SK-N-SH treated with all-trans-retinoic acid at 6 μM for 48 hours (cell line): ENCODE measurements around the gene GRIK1.

Source experiments
- ATAC-seq: fragments of 200-7000 bp; cut with Tn5 transposase; 3 replicates; pipeline ENCODE4 v1.9.1; 2020; ENCODE audit warnings: mild to moderate bottlenecking, moderate library complexity
- ARNTL ChIP-seq: fragments of 450-650 bp; formaldehyde crosslinking; IDR thresholded peaks from 2 replicates; pipeline ENCODE4 v1.5.0; 2020; ENCODE audit warnings: low read depth, mild to moderate bottlenecking, moderate library complexity, borderline replicate concordance
- BACH2 ChIP-seq: fragments of 250-450 bp; sonication (Bioruptor Pico); IDR thresholded peaks from 2 replicates; pipeline ENCODE4 v1.9.0; 2021; ENCODE audit warnings: mild to moderate bottlenecking, borderline replicate concordance
- CSDC2 ChIP-seq: fragments of 250-450 bp; sonication (Bioruptor Pico); IDR thresholded peaks from 2 replicates; pipeline ENCODE4 v1.5.0; 2020; ENCODE audit warnings: mild to moderate bottlenecking, moderate library complexity
- ESRRG ChIP-seq: fragments of 250-450 bp; sonication (Bioruptor Pico); IDR thresholded peaks from 2 replicates; pipeline ENCODE4 v1.6.1; 2021; ENCODE audit warnings: mild to moderate bottlenecking
- GLIS3 ChIP-seq: fragments of 250-450 bp; sonication (Bioruptor Pico); IDR thresholded peaks from 2 replicates; pipeline ENCODE4 v1.5.0; 2020; ENCODE audit warnings: mild to moderate bottlenecking, moderate library complexity
- ISL1 ChIP-seq: fragments of 250-450 bp; sonication (Bioruptor Pico); IDR thresholded peaks from 2 replicates; pipeline ENCODE4 v2.1.2; 2022; ENCODE audit warnings: mild to moderate bottlenecking, moderate library complexity
- OSR1 ChIP-seq: fragments of 250-450 bp; sonication (Bioruptor Pico); IDR thresholded peaks from 2 replicates; pipeline ENCODE4 v1.8.0; 2022; ENCODE audit warnings: moderate library complexity, mild to moderate bottlenecking, inconsistent platforms
- PPARA ChIP-seq: fragments of 250-450 bp; sonication (Bioruptor Pico); IDR thresholded peaks from 2 replicates; pipeline ENCODE4 v1.5.0; 2020; ENCODE audit warnings: mild to moderate bottlenecking, borderline replicate concordance
- RARB ChIP-seq: fragments of 250-450 bp; sonication (Bioruptor Pico); IDR thresholded peaks from 2 replicates; pipeline ENCODE4 v1.8.0; 2021; ENCODE audit warnings: mild to moderate bottlenecking, moderate library complexity
- SNAI2 ChIP-seq: fragments of 250-450 bp; sonication (Bioruptor Pico); IDR thresholded peaks from 2 replicates; pipeline ENCODE4 v1.5.0; 2020; ENCODE audit warnings: mild to moderate bottlenecking, moderate library complexity
- TCF4 ChIP-seq: fragments of 250-450 bp; sonication (Bioruptor Pico); IDR thresholded peaks from 2 replicates; pipeline ENCODE4 v1.8.0; 2021; ENCODE audit warnings: mild to moderate bottlenecking, moderate library complexity, borderline replicate concordance
- TOX ChIP-seq: fragments of 250-450 bp; sonication (Bioruptor Pico); IDR thresholded peaks from 2 replicates; pipeline ENCODE4 v1.8.0; 2021; ENCODE audit warnings: mild to moderate bottlenecking, moderate library complexity, borderline replicate concordance
- ZC3H10 ChIP-seq: fragments of 250-450 bp; sonication (Bioruptor Pico); IDR thresholded peaks from 2 replicates; pipeline ENCODE4 v1.5.1; 2021; ENCODE audit warnings: mild to moderate bottlenecking, moderate library complexity
- ZFP3 ChIP-seq: fragments of 250-450 bp; sonication (Bioruptor Pico); IDR thresholded peaks from 2 replicates; pipeline ENCODE4 v1.5.0; 2020; ENCODE audit warnings: mild to moderate bottlenecking, moderate library complexity
- ZFP30 ChIP-seq: fragments of 450-650 bp; formaldehyde crosslinking; IDR thresholded peaks from 2 replicates; pipeline ENCODE4 v1.5.0; 2022; ENCODE audit warnings: mild to moderate bottlenecking, moderate library complexity
- ZNF565 ChIP-seq: fragments of 450-650 bp; formaldehyde crosslinking; conservative IDR thresholded peaks from 2 replicates; pipeline ENCODE4 v1.5.0; 2020; ENCODE audit warnings: low read depth, mild to moderate bottlenecking, moderate library complexity
- ZNF70 ChIP-seq: fragments of 450-650 bp; formaldehyde crosslinking; IDR thresholded peaks from 2 replicates; pipeline ENCODE4 v1.5.0; 2020; ENCODE audit warnings: mild to moderate bottlenecking, moderate library complexity
- ZNF8 ChIP-seq: fragments of 450-650 bp; formaldehyde crosslinking; IDR thresholded peaks from 2 replicates; pipeline ENCODE4 v1.5.0; 2020; ENCODE audit warnings: mild to moderate bottlenecking, moderate library complexity
- TF ChIP-seq, protein P1 (sequence below): fragments of 250-450 bp; sonication (Bioruptor Pico); IDR thresholded peaks from 2 replicates; pipeline ENCODE4 v1.5.0; 2020; ENCODE audit warnings: mild to moderate bottlenecking, moderate library complexity
- TF ChIP-seq, protein P2 (sequence below): fragments of 250-450 bp; sonication (Bioruptor Pico); IDR thresholded peaks from 2 replicates; pipeline ENCODE4 v1.8.0; 2020; ENCODE audit warnings: mild to moderate bottlenecking, moderate library complexity, borderline replicate concordance
- TF ChIP-seq, protein P3 (sequence below): fragments of 250-450 bp; sonication (Bioruptor Pico); IDR thresholded peaks from 2 replicates; pipeline ENCODE4 v1.5.1; 2020; ENCODE audit warnings: low read depth, mild to moderate bottlenecking, moderate library complexity

GRIK1 gene

DNA sequence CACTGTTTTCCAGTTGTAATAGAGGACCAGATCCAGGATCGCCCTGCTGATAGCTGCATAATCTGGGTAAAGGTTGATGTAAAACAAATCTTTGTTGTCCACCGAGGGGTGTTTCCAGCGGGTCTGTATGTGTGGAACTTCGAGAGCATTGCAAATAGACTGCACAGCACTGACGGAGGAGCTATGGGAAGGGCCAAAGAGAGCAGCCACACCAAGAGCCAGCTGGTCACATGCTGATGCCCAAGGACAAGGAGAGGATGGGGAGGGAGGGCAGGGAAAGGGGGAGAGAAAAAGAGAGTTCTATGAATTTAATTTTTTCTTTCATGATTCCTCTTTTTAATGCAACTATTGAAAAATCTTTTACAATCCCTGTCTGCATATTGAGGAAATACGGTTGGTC lies 250.0 kb downstream of the GRIK1 start:
- TF ChIP-seq, protein P1, sequence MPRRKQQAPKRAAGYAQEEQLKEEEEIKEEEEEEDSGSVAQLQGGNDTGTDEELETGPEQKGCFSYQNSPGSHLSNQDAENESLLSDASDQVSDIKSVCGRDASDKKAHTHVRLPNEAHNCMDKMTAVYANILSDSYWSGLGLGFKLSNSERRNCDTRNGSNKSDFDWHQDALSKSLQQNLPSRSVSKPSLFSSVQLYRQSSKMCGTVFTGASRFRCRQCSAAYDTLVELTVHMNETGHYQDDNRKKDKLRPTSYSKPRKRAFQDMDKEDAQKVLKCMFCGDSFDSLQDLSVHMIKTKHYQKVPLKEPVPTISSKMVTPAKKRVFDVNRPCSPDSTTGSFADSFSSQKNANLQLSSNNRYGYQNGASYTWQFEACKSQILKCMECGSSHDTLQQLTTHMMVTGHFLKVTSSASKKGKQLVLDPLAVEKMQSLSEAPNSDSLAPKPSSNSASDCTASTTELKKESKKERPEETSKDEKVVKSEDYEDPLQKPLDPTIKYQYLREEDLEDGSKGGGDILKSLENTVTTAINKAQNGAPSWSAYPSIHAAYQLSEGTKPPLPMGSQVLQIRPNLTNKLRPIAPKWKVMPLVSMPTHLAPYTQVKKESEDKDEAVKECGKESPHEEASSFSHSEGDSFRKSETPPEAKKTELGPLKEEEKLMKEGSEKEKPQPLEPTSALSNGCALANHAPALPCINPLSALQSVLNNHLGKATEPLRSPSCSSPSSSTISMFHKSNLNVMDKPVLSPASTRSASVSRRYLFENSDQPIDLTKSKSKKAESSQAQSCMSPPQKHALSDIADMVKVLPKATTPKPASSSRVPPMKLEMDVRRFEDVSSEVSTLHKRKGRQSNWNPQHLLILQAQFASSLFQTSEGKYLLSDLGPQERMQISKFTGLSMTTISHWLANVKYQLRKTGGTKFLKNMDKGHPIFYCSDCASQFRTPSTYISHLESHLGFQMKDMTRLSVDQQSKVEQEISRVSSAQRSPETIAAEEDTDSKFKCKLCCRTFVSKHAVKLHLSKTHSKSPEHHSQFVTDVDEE (CRISPR knock-in tag), result no peak
- TF ChIP-seq ZFP30, result no peak
- no peak for ATAC-seq

DNA sequence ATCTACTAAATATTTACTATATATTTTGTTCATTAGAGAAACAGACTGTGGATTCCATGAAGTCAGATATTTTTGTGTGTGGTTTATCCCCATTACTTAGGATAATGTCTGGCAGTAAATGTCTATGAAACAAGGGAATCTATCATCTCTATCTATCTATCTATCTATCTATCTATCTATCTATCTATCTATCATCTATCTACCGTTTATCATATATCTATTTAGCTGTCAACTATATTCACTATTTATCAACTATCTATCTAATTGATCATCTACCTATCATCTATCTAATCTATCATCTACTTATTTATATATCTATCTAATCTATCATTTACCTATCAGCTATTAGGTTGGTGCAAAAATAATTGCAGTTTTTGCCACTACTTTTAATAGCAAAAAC lies 255.7 kb downstream of the GRIK1 start:
- ATAC-seq, result no peak
- no peak for TF ChIP-seq OSR1 (CRISPR knock-in tag)
- TF ChIP-seq, protein P2, sequence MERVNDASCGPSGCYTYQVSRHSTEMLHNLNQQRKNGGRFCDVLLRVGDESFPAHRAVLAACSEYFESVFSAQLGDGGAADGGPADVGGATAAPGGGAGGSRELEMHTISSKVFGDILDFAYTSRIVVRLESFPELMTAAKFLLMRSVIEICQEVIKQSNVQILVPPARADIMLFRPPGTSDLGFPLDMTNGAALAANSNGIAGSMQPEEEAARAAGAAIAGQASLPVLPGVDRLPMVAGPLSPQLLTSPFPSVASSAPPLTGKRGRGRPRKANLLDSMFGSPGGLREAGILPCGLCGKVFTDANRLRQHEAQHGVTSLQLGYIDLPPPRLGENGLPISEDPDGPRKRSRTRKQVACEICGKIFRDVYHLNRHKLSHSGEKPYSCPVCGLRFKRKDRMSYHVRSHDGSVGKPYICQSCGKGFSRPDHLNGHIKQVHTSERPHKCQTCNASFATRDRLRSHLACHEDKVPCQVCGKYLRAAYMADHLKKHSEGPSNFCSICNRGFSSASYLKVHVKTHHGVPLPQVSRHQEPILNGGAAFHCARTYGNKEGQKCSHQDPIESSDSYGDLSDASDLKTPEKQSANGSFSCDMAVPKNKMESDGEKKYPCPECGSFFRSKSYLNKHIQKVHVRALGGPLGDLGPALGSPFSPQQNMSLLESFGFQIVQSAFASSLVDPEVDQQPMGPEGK (CRISPR knock-in tag), result no peak
- no peak for TF ChIP-seq ZNF565 (CRISPR knock-in tag)
- no peak for TF ChIP-seq GLIS3
- no peak for TF ChIP-seq BACH2
- TF ChIP-seq CSDC2 (CRISPR knock-in tag), result no peak

DNA sequence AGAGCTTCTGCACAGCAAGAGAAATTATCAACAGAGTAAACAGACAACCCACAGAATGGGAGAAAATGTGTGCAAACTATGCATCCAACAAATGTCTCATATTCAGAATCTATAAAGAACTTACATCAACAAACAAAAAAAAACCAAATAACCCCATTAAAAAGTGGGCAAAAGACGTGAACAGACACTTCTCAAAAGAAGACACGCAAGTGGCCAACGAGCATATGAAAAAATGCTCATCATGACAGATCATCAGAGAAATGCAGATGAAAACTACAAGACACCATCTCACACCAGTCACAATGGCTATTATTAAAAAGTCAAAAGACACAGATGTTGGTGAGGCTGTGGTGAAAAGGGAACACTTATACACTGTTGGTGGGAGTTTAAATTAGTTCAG lies 257.0 kb downstream of the GRIK1 start:
- ATAC-seq, result no peak
- no peak for TF ChIP-seq ZNF8 (CRISPR knock-in tag)
- no peak for TF ChIP-seq ZNF565 (CRISPR knock-in tag)
- TF ChIP-seq GLIS3, result no peak
- no peak for TF ChIP-seq ZNF70 (CRISPR knock-in tag)
- TF ChIP-seq, protein P3, sequence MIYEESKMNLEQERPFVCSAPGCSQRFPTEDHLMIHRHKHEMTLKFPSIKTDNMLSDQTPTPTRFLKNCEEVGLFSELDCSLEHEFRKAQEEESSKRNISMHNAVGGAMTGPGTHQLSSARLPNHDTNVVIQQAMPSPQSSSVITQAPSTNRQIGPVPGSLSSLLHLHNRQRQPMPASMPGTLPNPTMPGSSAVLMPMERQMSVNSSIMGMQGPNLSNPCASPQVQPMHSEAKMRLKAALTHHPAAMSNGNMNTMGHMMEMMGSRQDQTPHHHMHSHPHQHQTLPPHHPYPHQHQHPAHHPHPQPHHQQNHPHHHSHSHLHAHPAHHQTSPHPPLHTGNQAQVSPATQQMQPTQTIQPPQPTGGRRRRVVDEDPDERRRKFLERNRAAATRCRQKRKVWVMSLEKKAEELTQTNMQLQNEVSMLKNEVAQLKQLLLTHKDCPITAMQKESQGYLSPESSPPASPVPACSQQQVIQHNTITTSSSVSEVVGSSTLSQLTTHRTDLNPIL (CRISPR knock-in tag), result no peak
- no peak for TF ChIP-seq ZFP3 (CRISPR knock-in tag)
- TF ChIP-seq, protein P2 (CRISPR knock-in tag), result no peak
- TF ChIP-seq ARNTL (CRISPR knock-in tag), result no peak
- no peak for TF ChIP-seq ZC3H10 (CRISPR knock-in tag)
- TF ChIP-seq CSDC2 (CRISPR knock-in tag), result no peak
- no peak for TF ChIP-seq SNAI2 (CRISPR knock-in tag)

DNA sequence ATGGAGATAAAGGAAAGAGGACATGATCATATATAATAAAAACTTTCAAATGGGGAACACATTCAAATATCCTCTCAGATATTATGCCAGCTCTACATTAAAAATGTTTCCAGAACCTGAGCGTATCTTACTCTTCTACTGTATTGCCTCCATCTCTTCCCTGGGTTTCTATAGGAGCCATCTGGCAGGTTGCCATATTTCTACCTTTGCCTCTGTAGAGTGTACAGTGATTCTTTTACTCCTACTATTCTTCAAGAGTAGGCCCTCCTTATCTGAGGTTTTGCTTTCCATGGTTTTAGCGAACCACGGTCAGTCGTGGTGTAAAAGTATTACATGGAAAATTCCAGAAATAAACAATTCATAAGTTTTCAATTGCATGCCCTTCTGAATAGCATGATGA lies 259.5 kb downstream of the GRIK1 start:
- TF ChIP-seq ZNF70 (CRISPR knock-in tag) (no peak), ZNF565 (CRISPR knock-in tag) (no peak), CSDC2 (CRISPR knock-in tag) (no peak), ESRRG (CRISPR knock-in tag) (no peak), ISL1 (CRISPR knock-in tag) (no peak), ZFP3 (CRISPR knock-in tag) (no peak), ZC3H10 (CRISPR knock-in tag) (no peak), RARB (no peak), TOX (no peak), TCF4 (no peak), GLIS3 (no peak), SNAI2 (CRISPR knock-in tag) (no peak), ARNTL (CRISPR knock-in tag) (no peak), ZNF8 (CRISPR knock-in tag) (no peak), PPARA (no peak), OSR1 (CRISPR knock-in tag) (no peak)
- TF ChIP-seq, protein P2 (CRISPR knock-in tag), result no peak
- ATAC-seq, result no peak
